ENCODE measurements around the gene NRAS.

DNA sequence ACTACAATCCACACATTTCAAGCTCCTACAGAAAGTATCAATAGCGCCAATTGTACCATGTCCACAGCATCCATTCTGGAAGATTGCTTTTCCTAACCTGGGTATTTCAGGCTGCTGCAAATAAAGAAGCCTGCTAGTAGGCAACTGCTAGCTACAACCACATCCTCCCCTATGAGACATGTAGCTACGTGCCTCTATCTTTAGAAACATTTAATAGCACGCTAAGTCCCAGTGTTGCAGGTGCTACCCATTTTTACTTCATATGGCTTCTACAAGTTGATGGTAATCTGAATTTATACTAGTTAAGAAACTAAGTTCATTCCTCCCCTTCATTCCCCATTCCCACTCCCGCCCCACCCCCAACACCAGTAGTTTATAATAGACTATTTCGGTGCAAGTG, 13.8 kb downstream of the NRAS start:
- TF ChIP-seq, protein P1, sequence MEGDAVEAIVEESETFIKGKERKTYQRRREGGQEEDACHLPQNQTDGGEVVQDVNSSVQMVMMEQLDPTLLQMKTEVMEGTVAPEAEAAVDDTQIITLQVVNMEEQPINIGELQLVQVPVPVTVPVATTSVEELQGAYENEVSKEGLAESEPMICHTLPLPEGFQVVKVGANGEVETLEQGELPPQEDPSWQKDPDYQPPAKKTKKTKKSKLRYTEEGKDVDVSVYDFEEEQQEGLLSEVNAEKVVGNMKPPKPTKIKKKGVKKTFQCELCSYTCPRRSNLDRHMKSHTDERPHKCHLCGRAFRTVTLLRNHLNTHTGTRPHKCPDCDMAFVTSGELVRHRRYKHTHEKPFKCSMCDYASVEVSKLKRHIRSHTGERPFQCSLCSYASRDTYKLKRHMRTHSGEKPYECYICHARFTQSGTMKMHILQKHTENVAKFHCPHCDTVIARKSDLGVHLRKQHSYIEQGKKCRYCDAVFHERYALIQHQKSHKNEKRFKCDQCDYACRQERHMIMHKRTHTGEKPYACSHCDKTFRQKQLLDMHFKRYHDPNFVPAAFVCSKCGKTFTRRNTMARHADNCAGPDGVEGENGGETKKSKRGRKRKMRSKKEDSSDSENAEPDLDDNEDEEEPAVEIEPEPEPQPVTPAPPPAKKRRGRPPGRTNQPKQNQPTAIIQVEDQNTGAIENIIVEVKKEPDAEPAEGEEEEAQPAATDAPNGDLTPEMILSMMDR (IDR thresholded peaks at IDR 0.05) = no peak
- TF ChIP-seq POLR2A (IDR thresholded peaks at IDR 0.05) = no peak
- TF ChIP-seq POLR2AphosphoS5 (IDR thresholded peaks at IDR 0.05) = no peak
- no peak for TF ChIP-seq EP300 (IDR thresholded peaks at IDR 0.05)

Measured in gastroesophageal sphincter (tissue), 3 donors.